K562 (cell line): ENCODE results near the gene TXNIP. TPM values are rescaled to one million over a fixed set of nuclear protein-coding genes. Genes with fewer than 3 reads are reported as not detected.

Source experiments
- ATF7 ChIP-seq: fragments of 450-650 bp; IDR thresholded peaks from 2 replicates; pipeline ENCODE4 v1.7.1; 2014; ENCODE audit warnings: mild to moderate bottlenecking, moderate library complexity
- CTCFL ChIP-seq: IDR thresholded peaks from 2 replicates; pipeline ENCODE4 v1.6.1; 2011; ENCODE audit warnings: borderline replicate concordance, low read depth, mild to moderate bottlenecking, moderate library complexity, low read length; ENCODE audit not compliant: insufficient read depth, poor library complexity, severe bottlenecking
- E2F6 ChIP-seq, 2 experiments: IDR thresholded peaks; 2 replicates each; pipeline ENCODE4 v1.6.1; 2011; ENCODE audit warnings: borderline replicate concordance in 1 of 2, control low read depth in 1 of 2, low read depth in 1 of 2, low read length in 1 of 2, mild to moderate bottlenecking in 1 of 2, mixed read lengths in 1 of 2, moderate library complexity in 1 of 2; ENCODE audit not compliant: insufficient read depth in 1 of 2, insufficient read length in 1 of 2, poor library complexity in 1 of 2, severe bottlenecking in 1 of 2; ENCODE audit errors: extremely low read depth in 1 of 2
- EP400 ChIP-seq: fragments of 450-650 bp; IDR thresholded peaks from 2 replicates; pipeline ENCODE4 v1.6.1; 2017; ENCODE audit warnings: antibody characterized with exemption, mild to moderate bottlenecking, moderate library complexity
- HDAC8 ChIP-seq: fragments of 450-650 bp; IDR thresholded peaks from 2 replicates; pipeline ENCODE4 v1.6.1; 2016; ENCODE audit warnings: mild to moderate bottlenecking, missing genetic modification characterization, moderate library complexity, missing compliant biosample characterization
- HMGXB4 ChIP-seq: sonication (generic); formaldehyde crosslinking; IDR thresholded peaks from 2 replicates; pipeline ENCODE4 v1.8.1; 2023; ENCODE audit warnings: mild to moderate bottlenecking, missing genetic modification reagents
- HNRNPH1 ChIP-seq: fragments of 200-400 bp; formaldehyde crosslinking; optimal IDR thresholded peaks from 2 replicates; pipeline ENCODE3; 2017; ENCODE audit warnings: low read depth, mild to moderate bottlenecking, low read length, moderate library complexity
- HNRNPUL1 ChIP-seq: fragments of 200-400 bp; formaldehyde crosslinking; IDR thresholded peaks from 2 replicates; pipeline ENCODE4 v1.6.1; 2017; ENCODE audit warnings: low read length
- NCOA6 ChIP-seq: fragments of 450-650 bp; IDR thresholded peaks from 2 replicates; pipeline ENCODE4 v1.6.1; 2017; ENCODE audit warnings: mild to moderate bottlenecking
- PTBP1 ChIP-seq: fragments of 200-400 bp; formaldehyde crosslinking; IDR thresholded peaks from 2 replicates; pipeline ENCODE4 v1.6.1; 2017; ENCODE audit warnings: low read depth, low read length
- SMC3 ChIP-seq: conservative IDR thresholded peaks from 2 replicates; pipeline ENCODE4 v1.6.1; 2011; ENCODE audit warnings: low read depth, low read length, improper control_type of control experiment; ENCODE audit not compliant: insufficient read depth
- TBL1XR1 ChIP-seq, 2 experiments: IDR thresholded peaks; 2 replicates each; pipeline ENCODE4 v1.6.1; 2012; ENCODE audit warnings: improper control_type of control experiment in 2 of 2, low read length in 2 of 2, mild to moderate bottlenecking in 1 of 2
- TEAD2 ChIP-seq: fragments of 450-650 bp; IDR thresholded peaks from 2 replicates; pipeline ENCODE4 v1.6.1; 2016; ENCODE audit warnings: missing genetic modification characterization, control low read depth, missing compliant biosample characterization
- ZBTB33 ChIP-seq: sonication (generic); formaldehyde crosslinking; IDR thresholded peaks from 2 replicates; pipeline ENCODE4 v1.8.1; 2023; ENCODE audit warnings: mild to moderate bottlenecking, missing genetic modification reagents
- ZBTB34 ChIP-seq: fragments of 250-450 bp; sonication (Bioruptor Pico); IDR thresholded peaks from 2 replicates; pipeline ENCODE4 v1.8.0; 2021; ENCODE audit warnings: mild to moderate bottlenecking, moderate library complexity
- ZEB2 ChIP-seq: fragments of 450-650 bp; IDR thresholded peaks from 2 replicates; pipeline ENCODE4 v1.6.1; 2016
- ZFP30 ChIP-seq: fragments of 250-450 bp; sonication (Bioruptor Pico); IDR thresholded peaks from 2 replicates; pipeline ENCODE4 v1.8.0; 2022; ENCODE audit warnings: moderate library complexity, mild to moderate bottlenecking, inconsistent platforms, borderline replicate concordance
- polyA plus RNA-seq, 8 experiments: library from polyadenylated mRNA; depleted of rRNA in 4 of 8; stranded (reverse) in 5 of 8; unstranded in 3 of 8; fragments of >200 nt; fragmentation: Nextera tagmentation in 2 of 8; fragmentation: Illumina TruSeq in 1 of 8; extraction: Ambion mirVana in 2 of 8; extraction: Trizol in 1 of 8; gene quantifications; 2 replicates each; pipeline versions ENCODE4 v1.2.1 to v1.2.3, GENCODE V29; 2011 to 2014; ENCODE audit warnings: inconsistent platforms in 1 of 8, missing spikeins in 1 of 8
- total RNA-seq, 7 experiments: library from RNA; depleted of rRNA in 6 of 7; stranded (reverse); fragments of >200 nt in 6 of 7; fragmentation: Illumina TruSeq in 2 of 7; extraction: Trizol in 2 of 7; gene quantifications; 2 replicates each; pipeline versions ENCODE4 v1.2.1 to v1.2.3, GENCODE V29; 2011 to 2021; ENCODE audit warnings: low replicate concordance in 1 of 7

Gene TXNIP
- total and polyA plus RNA-seq, 9 of the 15 experiments (the other 6 are each of a cell fraction or from before 2014, with no cell fraction given): 120 to 499 (median 257) TPM

DNA sequence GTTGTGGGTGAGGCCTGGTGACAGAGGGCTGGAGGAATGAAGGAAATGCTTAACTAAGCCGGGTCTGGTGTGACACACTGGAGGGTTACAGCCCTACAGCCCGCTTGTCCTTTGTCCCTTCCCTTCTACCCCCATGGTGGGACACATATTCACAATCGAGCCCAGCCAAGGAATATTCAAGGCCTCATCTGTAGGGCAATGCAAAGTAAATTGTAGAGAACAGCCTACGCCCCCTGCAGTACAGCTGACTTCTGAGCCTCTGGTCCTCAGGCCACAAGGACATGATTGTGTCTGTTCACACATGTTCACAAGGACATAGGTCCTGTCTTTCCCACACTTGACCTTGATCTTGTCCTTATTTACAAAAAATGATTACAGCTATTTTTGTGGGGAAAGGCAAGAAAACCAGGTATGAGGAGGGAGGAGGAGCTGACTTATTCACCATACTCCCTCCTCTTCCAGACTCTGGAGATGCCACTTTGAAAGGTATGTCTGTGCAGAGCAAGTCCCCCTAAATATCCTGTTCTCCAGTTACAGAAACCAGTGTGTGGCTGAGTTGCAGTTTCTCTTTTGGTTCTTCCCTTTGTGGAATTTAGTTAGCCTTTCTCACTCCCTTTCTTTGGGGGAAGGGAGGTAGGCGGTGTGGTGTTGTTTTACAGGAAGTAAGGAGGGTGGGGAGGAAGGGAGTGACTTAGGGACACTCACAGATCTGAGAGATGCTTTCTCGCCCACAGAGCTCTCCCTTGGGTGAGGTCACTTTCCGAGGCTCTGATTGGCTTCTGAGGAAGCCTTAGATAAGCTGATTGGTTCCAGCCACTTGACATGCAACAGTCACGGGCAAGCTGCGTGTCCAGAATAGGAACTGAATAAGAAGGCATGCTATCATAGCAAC is 17.3 kb downstream of the TXNIP start (continued):
- TF ChIP-seq E2F6 (IDR thresholded peaks at IDR 0.05; ENCODE audit: borderline replicate concordance in 1 of 2, extremely low read depth in 1 of 2, insufficient read depth in 1 of 2, insufficient read length in 1 of 2, low read depth in 1 of 2, low read length in 1 of 2, poor library complexity in 1 of 2, severe bottlenecking in 1 of 2) (peak; percentile 36 to 50), CTCFL (peak; percentile 75), ZFP30 (CRISPR knock-in tag) (no peak), ZBTB33 (CRISPR knock-in tag) (no peak), SMC3 (no peak), HDAC8 (tag) (no peak; the same call in 1 of the 2 replicates), HMGXB4 (0 out of 2 replicates have a peak, but pooled peaks have one; percentile 64), EP400 (peak; percentile 84), TBL1XR1 (IDR thresholded peaks at IDR 0.05; ENCODE audit: low read length in 2 of 2) (no peak; a peak in 1 of 4 replicates), ATF7 (peak; percentile 100), ZEB2 (peak; percentile 68), ZBTB34 (no peak), TEAD2 (tag) (0 out of 2 replicates have a peak, but pooled peaks have one; percentile 16), PTBP1 (no peak), HNRNPUL1 (0 out of 2 replicates have a peak, but pooled peaks have one; percentile 38), NCOA6 (no peak), HNRNPH1 (no peak)
